ENCODE results near the gene P3H1.
A peak's percentile ranks its signal among the peaks of the same experiment; 100 is the strongest.

Gene P3H1

GRCh38 chr1:42736571-42737200 lies 30.1 kb downstream of the P3H1 start:
- Histone ChIP-seq H3K4me2 (ENCODE audit: low read length, poor library complexity, severe bottlenecking) (no peak overlapping the region), H2BK5ac (ENCODE audit: low read depth, low read length, poor library complexity, severe bottlenecking) (no peak overlapping the region), H3K27ac (ENCODE audit: low read length, poor library complexity, severe bottlenecking) (no peak overlapping the region), H3K18ac (ENCODE audit: low read depth in 1 of 2, low read length in 2 of 2) (no peak overlapping the region), H3K4me3 (ENCODE audit: insufficient read depth in 1 of 2, low read depth in 1 of 2, low read length in 2 of 2) (no peak overlapping the region), H3K27me3 (ENCODE audit: control insufficient read depth in 1 of 2, insufficient read depth in 1 of 2, low read length in 2 of 2) (no peaks in the 10 kb centered on the region), H2AK5ac (ENCODE audit: low read length, severe bottlenecking) (no peak overlapping the region), H3K9ac (ENCODE audit: low read length) (no peak overlapping the region), H3K4ac (ENCODE audit: low read depth in 1 of 2, low read length in 2 of 2) (no peak overlapping the region), H2BK12ac (ENCODE audit: low read length in 2 of 2) (no peak overlapping the region), H2BK15ac (ENCODE audit: low read depth, poor library complexity, severe bottlenecking) (no peak overlapping the region), H3K23ac (ENCODE audit: low read length in 2 of 2) (no peak overlapping the region), H3K4me1 (ENCODE audit: control insufficient read depth, insufficient read depth, low read depth, low read length) (peaks cover 3% of the 10 kb centered on the region), H4K8ac (ENCODE audit: low read length) (no peak overlapping the region), H2BK120ac (ENCODE audit: low read depth, low read length) (no peak overlapping the region), H4K91ac (ENCODE audit: low read length) (no peak overlapping the region), H3K9me3 (ENCODE audit: control insufficient read depth, low read length) (no peaks in the 10 kb centered on the region), H3K79me1 (replicated peaks; ENCODE audit: low read length, poor library complexity, severe bottlenecking) (no peaks in the 10 kb centered on the region), H3K14ac (ENCODE audit: low read length in 2 of 2) (no peak overlapping the region), H2AFZ (ENCODE audit: low read depth, low read length) (no peak overlapping the region), H3K36me3 (ENCODE audit: control insufficient read depth in 1 of 2, insufficient read depth in 2 of 2, low read depth in 1 of 2, low read length in 2 of 2) (no peaks in the 10 kb centered on the region)
- no peak for DNase-seq
- WGBS = 93% methylated on average over 7 of the region's 8 CpGs

DNA sequence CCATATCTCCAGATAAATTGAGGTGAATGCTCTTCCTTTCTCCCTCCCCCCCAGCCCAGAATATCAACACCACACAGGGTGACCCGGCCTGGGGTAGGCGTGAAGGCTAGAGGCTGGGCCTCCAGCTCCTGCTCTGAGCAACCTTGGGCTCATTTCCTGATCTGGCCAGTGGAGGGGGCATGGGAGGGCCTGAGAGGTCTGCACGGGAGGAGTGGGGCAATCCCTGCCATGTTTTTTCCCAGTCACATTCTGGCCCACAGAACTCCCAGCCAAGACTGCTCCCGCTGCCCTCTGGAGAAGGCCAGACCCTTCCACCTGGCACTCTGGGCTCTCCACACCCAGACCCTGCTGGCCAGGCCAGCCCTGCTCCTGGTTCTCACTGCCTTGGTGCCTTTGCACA lies 30.7 kb downstream of the P3H1 start:
- H3K36me3 ChIP-seq (ENCODE audit: control insufficient read depth in 1 of 2, insufficient read depth in 2 of 2, low read depth in 1 of 2, low read length in 2 of 2) = no peaks in the 10 kb centered on the region
- H2BK12ac ChIP-seq (ENCODE audit: low read length in 2 of 2) = no peak overlapping the region
- no peak overlapping the region for H3K27ac ChIP-seq (ENCODE audit: low read length, poor library complexity, severe bottlenecking)
- H3K27me3 ChIP-seq (ENCODE audit: control insufficient read depth in 1 of 2, insufficient read depth in 1 of 2, low read length in 2 of 2) = no peaks in the 10 kb centered on the region
- peak; percentile 28 for DNase-seq
- no peak overlapping the region for H2BK15ac ChIP-seq (ENCODE audit: low read depth, poor library complexity, severe bottlenecking)
- H3K14ac ChIP-seq (ENCODE audit: low read length in 2 of 2) = no peak overlapping the region
- H3K9me3 ChIP-seq (ENCODE audit: control insufficient read depth, low read length) = no peaks in the 10 kb centered on the region
- no peak overlapping the region for H3K4ac ChIP-seq (ENCODE audit: low read depth in 1 of 2, low read length in 2 of 2)
- no peak overlapping the region for H4K8ac ChIP-seq (ENCODE audit: low read length)
- H4K91ac ChIP-seq (ENCODE audit: low read length) = no peak overlapping the region
- 69% methylated on average over 4 of the region's 4 CpGs for WGBS
- H2AK5ac ChIP-seq (ENCODE audit: low read length, severe bottlenecking) = no peak overlapping the region
- H3K4me2 ChIP-seq (ENCODE audit: low read length, poor library complexity, severe bottlenecking) = no peak overlapping the region
- no peak overlapping the region for H2BK5ac ChIP-seq (ENCODE audit: low read depth, low read length, poor library complexity, severe bottlenecking)
- no peak overlapping the region for H3K9ac ChIP-seq (ENCODE audit: low read length)
- H3K4me3 ChIP-seq (ENCODE audit: insufficient read depth in 1 of 2, low read depth in 1 of 2, low read length in 2 of 2) = no peak overlapping the region
- peaks cover 3% of the 10 kb centered on the region for H3K4me1 ChIP-seq (ENCODE audit: control insufficient read depth, insufficient read depth, low read depth, low read length)
- no peak overlapping the region for H3K23ac ChIP-seq (ENCODE audit: low read length in 2 of 2)
- no peak overlapping the region for H2AFZ ChIP-seq (ENCODE audit: low read depth, low read length)
- H2BK120ac ChIP-seq (ENCODE audit: low read depth, low read length) = no peak overlapping the region
- H3K18ac ChIP-seq (ENCODE audit: low read depth in 1 of 2, low read length in 2 of 2) = no peak overlapping the region
- no peaks in the 10 kb centered on the region for H3K79me1 ChIP-seq (replicated peaks; ENCODE audit: low read length, poor library complexity, severe bottlenecking)

GRCh38 chr1:42735477-42736105 lies 31.2 kb downstream of the P3H1 start:
- no peak overlapping the region for H3K14ac ChIP-seq (ENCODE audit: low read length in 2 of 2)
- H3K79me1 ChIP-seq (replicated peaks; ENCODE audit: low read length, poor library complexity, severe bottlenecking) = no peaks in the 10 kb centered on the region
- no peak overlapping the region for H2BK120ac ChIP-seq (ENCODE audit: low read depth, low read length)
- H3K27me3 ChIP-seq (ENCODE audit: control insufficient read depth in 1 of 2, insufficient read depth in 1 of 2, low read length in 2 of 2) = no peaks in the 10 kb centered on the region
- H3K36me3 ChIP-seq (ENCODE audit: control insufficient read depth in 1 of 2, insufficient read depth in 2 of 2, low read depth in 1 of 2, low read length in 2 of 2) = no peaks in the 10 kb centered on the region
- H3K4ac ChIP-seq (ENCODE audit: low read depth in 1 of 2, low read length in 2 of 2) = no peak overlapping the region
- H2AK5ac ChIP-seq (ENCODE audit: low read length, severe bottlenecking) = no peak overlapping the region
- no peak overlapping the region for H2BK5ac ChIP-seq (ENCODE audit: low read depth, low read length, poor library complexity, severe bottlenecking)
- H3K9me3 ChIP-seq (ENCODE audit: control insufficient read depth, low read length) = no peaks in the 10 kb centered on the region
- H2AFZ ChIP-seq (ENCODE audit: low read depth, low read length) = no peak overlapping the region
- no peak overlapping the region for H2BK15ac ChIP-seq (ENCODE audit: low read depth, poor library complexity, severe bottlenecking)
- H3K4me3 ChIP-seq (ENCODE audit: insufficient read depth in 1 of 2, low read depth in 1 of 2, low read length in 2 of 2) = no peak overlapping the region
- no peak overlapping the region for H3K18ac ChIP-seq (ENCODE audit: low read depth in 1 of 2, low read length in 2 of 2)
- no peak overlapping the region for H3K9ac ChIP-seq (ENCODE audit: low read length)
- no peak for DNase-seq
- no peak overlapping the region for H3K4me2 ChIP-seq (ENCODE audit: low read length, poor library complexity, severe bottlenecking)
- no peak overlapping the region for H2BK12ac ChIP-seq (ENCODE audit: low read length in 2 of 2)
- peaks cover 3% of the 10 kb centered on the region for H3K4me1 ChIP-seq (ENCODE audit: control insufficient read depth, insufficient read depth, low read depth, low read length)
- no peak overlapping the region for H3K23ac ChIP-seq (ENCODE audit: low read length in 2 of 2)
- 83% methylated on average over 10 of the region's 14 CpGs for WGBS
- no peak overlapping the region for H4K91ac ChIP-seq (ENCODE audit: low read length)
- no peak overlapping the region for H4K8ac ChIP-seq (ENCODE audit: low read length)
- no peak overlapping the region for H3K27ac ChIP-seq (ENCODE audit: low read length, poor library complexity, severe bottlenecking)

- Histone ChIP-seq H3K9me3 (ENCODE audit: control insufficient read depth, low read length) (no peaks in the 10 kb centered on the region), H3K4me2 (ENCODE audit: low read length, poor library complexity, severe bottlenecking) (no peak overlapping the region), H3K36me3 (ENCODE audit: control insufficient read depth in 1 of 2, insufficient read depth in 2 of 2, low read depth in 1 of 2, low read length in 2 of 2) (no peaks in the 10 kb centered on the region), H3K4me3 (ENCODE audit: insufficient read depth in 1 of 2, low read depth in 1 of 2, low read length in 2 of 2) (no peak overlapping the region), H3K23ac (ENCODE audit: low read length in 2 of 2) (no peak overlapping the region), H3K4me1 (ENCODE audit: control insufficient read depth, insufficient read depth, low read depth, low read length) (peaks cover 3% of the 10 kb centered on the region), H2AFZ (ENCODE audit: low read depth, low read length) (no peak overlapping the region), H3K18ac (ENCODE audit: low read depth in 1 of 2, low read length in 2 of 2) (no peak overlapping the region), H2BK15ac (ENCODE audit: low read depth, poor library complexity, severe bottlenecking) (no peak overlapping the region), H2AK5ac (ENCODE audit: low read length, severe bottlenecking) (no peak overlapping the region), H3K14ac (ENCODE audit: low read length in 2 of 2) (no peak overlapping the region), H3K27ac (ENCODE audit: low read length, poor library complexity, severe bottlenecking) (no peak overlapping the region), H2BK5ac (ENCODE audit: low read depth, low read length, poor library complexity, severe bottlenecking) (no peak overlapping the region), H3K4ac (ENCODE audit: low read depth in 1 of 2, low read length in 2 of 2) (no peak overlapping the region), H3K9ac (ENCODE audit: low read length) (no peak overlapping the region), H2BK120ac (ENCODE audit: low read depth, low read length) (no peak overlapping the region), H4K91ac (ENCODE audit: low read length) (no peak overlapping the region), H3K79me1 (replicated peaks; ENCODE audit: low read length, poor library complexity, severe bottlenecking) (no peaks in the 10 kb centered on the region), H4K8ac (ENCODE audit: low read length) (no peak overlapping the region), H2BK12ac (ENCODE audit: low read length in 2 of 2) (no peak overlapping the region), H3K27me3 (ENCODE audit: control insufficient read depth in 1 of 2, insufficient read depth in 1 of 2, low read length in 2 of 2) (no peaks in the 10 kb centered on the region)
- DNase-seq = no peak
- 91% methylated on average over 11 of the region's 11 CpGs for WGBS
These were observed 31.8 kb downstream of the P3H1 start for GRCh38 chr1:42735056-42735455.
